Astrocyte of the cerebellum (primary cell): Measurements from ENCODE around the gene RHBG.

Experiments
- DNase-seq: peaks from one replicate; pipeline ENCODE4 v3.0.0-alpha.2; 2011; ENCODE audit warnings: low read depth
- H3K4me3 ChIP-seq: 2 replicates; pipeline ENCODE4 v1.5.1; 2011; ENCODE audit warnings: mild to moderate bottlenecking, low read depth, low read length, moderate library complexity
- CTCF ChIP-seq: IDR thresholded peaks from 2 replicates; pipeline ENCODE4 v1.5.1; 2012; ENCODE audit warnings: low read length, low read depth, moderate library complexity, mild to moderate bottlenecking; ENCODE audit errors: missing control alignments
- in situ Hi-C: cut with HindIII; loops from 2 replicates; pipeline ENCODE4 v1.10.0; 2017; ENCODE audit warnings: low sequenced_read_pairs

RHBG gene

GRCh38 chr1:156422602-156423091 is 53.6 kb downstream of the RHBG start:
- TF ChIP-seq CTCF, result no peak
- H3K4me3 ChIP-seq, result no peak overlapping the region
- in situ Hi-C loops, result no loop called here
- no peak for DNase-seq

DNA sequence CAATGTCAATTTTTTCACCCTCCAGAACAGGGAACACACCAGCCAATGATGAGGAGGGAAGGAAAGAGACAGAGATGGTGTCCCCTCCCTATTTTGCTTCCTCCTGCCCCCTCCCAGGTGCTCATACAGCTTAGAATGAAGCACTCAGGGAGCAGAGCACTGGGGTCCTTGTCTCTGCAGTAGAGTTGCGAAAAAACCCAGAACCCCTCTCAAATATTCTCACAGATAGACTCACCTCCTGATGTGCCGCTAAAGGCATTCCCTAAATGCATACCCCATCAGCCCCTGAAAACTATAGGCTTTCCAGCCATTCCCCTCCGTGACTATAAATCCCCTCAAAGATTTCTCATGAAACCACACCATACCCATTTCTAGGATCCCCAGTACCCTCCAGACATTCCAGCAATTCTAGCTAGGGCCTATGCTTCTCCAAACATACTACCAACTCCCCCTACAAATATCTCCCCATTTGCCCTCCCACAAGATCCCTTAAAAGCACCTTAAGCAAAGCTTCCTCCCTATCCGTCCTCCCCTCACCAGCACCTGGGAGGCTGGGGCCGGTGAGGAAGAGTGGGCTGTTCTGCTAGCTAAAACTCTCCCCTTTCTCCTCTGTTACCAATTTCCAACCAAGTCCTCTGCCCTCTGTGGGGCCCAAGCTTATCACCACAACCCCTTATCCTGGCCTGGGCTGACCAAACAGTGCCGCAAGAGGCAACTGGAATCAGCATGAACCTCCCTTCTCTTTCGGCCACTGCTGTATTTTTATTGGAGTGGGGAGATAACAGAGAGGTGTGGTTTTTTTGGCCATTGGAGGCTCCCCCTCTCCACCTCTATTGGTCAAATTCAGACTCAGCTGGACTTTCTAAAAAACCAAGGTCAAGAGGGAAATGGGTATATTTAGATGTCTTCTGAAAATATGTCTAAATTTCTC is 54.7 kb downstream of the RHBG start:
- DNase-seq, result no peak
- H3K4me3 ChIP-seq, result no peak overlapping the region
- in situ Hi-C loops, result no loop called here
- no peak for TF ChIP-seq CTCF

DNA sequence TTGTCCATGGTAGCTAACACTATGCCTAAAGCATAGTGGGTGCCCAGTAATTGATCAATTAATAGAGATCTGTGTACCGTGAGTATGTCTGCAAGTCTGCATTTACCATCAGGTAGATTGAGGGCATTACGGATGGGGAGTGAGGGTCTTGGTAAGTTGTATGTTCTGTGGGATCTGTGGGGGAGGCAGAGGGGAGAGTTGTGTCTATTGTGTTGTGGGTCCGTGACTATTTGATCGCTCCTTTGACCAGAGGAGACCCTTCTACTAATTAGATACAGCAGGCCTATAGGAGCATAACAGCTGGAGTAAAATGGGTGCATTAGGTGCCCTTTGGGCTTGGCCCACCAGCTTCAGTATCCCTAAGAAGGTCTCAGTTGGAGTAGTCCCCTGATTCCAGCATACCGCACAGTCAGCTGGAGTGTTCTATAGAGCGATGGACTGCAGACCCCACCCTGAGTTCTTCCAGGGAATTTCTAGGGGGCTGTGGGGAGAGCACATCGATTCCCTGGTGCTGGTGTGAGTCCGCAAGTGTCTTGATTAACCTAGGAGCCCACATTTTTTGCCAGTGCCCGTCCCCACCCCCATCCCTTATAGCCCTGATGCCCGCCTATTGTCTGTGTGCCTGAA is 55.9 kb downstream of the RHBG start:
- in situ Hi-C loops, result no loop called here
- TF ChIP-seq CTCF, result no peak
- H3K4me3 ChIP-seq, result no peak overlapping the region
- DNase-seq, result no peak

- in situ Hi-C loops, result no loop called here
- no peak for DNase-seq
- TF ChIP-seq CTCF, result no peak
- no peak overlapping the region for H3K4me3 ChIP-seq
Observed at GRCh38 chr1:156425943-156426342, 56.9 kb downstream of the RHBG start.

DNA sequence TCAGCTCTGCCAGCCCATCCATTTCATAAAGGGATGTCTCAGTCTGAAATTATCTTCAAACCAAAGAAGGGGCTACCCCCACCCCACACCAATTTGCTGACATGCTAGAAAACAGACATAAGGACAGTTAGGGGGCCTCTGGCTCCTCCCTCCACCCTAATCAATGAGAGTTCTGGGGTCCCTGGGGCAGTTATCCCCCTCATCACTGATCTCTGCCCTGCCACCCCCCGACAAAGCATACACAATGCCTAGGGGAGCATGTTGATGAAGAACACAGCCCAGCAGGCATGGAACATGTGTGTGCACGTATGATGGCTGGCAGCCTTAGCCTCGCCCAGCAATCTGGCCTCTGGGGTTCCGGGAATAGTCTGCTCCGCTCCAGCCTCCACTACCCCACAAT is 58.9 kb downstream of the RHBG start:
- TF ChIP-seq CTCF, result no peak
- in situ Hi-C loops, result no loop called here
- H3K4me3 ChIP-seq, result no peak overlapping the region
- no peak for DNase-seq

GRCh38 chr1:156428746-156429288 is 59.8 kb downstream of the RHBG start:
- no peak for TF ChIP-seq CTCF
- in situ Hi-C loops, result no loop called here
- no peak overlapping the region for H3K4me3 ChIP-seq
- DNase-seq, result no peak
